Posterior cingulate gyrus (tissue), 11 donors: ENCODE measurements around the gene CACHD1.

Source experiments
- DNase-seq, 10 donors: peaks; one replicate each; pipeline versions ENCODE4 v3.0.0 to v3.0.0-alpha.2; 2020 to 2021; ENCODE audit warnings: mixed read lengths in 3 of 10
- intact Hi-C: fragments of 100-400 bp; cut with DNase I; formaldehyde crosslinking; loops from one replicate; pipeline ENCODE4 v1.15.1; 2023

The CACHD1 gene

DNA sequence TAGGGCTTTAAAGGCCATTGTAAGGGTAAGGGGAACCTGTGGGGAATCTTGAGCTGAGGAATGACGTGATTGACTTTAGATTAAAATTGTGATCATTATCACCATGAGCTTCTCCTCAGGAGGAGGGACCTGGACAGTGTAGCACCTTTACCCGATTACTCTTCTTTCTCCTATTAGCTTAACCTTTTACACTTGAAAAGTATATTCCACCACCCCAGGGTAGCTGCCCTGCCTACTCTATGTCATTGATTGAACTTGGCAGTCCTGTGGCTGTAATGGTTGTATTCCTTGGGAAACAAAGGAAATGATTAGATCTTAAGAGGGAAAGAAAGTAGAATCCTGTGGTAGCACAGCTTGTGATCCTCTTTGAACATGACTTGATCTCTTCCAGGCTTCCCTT lies 47.7 kb downstream of the CACHD1 start:
- DNase-seq: no peak
- intact Hi-C loops: no loop called here

DNA sequence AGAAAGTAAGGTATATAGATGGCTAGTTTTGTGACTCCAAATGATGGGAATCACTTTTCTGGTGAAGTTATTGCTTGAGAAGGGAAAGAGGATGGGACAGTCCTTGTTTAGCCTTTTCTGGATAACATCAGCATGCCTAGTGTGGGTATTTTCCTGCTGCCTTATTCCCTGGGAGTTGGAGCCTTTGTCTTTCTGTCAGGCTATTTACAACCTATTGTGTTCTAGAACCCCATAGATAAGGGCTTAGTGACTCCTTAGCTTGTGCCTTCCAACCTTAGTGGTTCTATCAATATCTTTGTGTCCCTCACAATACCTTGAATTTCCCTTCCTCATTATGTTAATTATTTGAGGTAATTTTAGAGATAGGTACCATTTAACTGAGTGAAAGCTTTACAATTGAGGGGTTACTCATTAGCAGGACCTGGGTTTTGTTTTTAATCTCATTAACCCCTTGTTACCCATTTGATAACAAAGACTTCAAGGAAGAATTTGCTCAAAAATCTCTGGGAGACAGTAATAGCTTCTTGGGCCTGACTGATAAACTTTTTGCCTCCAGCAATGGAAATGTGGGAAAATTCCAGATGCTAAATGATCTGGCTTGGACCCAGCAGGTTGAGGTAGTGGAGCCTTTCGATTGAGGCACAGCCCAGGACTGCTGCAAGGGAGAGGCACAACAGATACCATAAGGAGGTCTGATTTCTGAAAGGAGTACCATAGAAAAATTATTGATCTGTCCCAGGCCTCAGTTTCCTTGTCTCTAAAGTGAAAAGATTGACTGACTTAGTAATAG lies 49.0 kb downstream of the CACHD1 start:
- DNase-seq: no peak
- intact Hi-C loops: no loop called here

DNA sequence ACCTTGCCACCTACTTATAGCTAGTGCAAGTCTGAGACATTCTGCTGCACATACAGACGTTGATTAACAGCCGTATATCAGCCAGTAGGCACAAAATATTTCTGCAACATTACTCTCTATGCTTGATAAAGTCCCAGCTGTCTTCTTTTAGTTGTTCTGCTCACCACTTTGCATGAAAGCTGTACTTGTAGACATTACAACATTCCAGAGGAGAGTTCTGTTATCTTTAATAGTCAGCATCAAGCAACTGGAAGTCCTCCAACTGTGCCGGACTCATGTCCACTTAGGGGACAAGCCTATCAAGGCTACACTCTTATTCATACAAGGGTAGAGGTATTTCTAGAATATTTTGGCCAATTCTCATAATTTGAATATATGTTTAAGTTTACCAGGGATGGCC lies 50.0 kb downstream of the CACHD1 start:
- intact Hi-C loops: no loop called here
- no peak for DNase-seq

DNA sequence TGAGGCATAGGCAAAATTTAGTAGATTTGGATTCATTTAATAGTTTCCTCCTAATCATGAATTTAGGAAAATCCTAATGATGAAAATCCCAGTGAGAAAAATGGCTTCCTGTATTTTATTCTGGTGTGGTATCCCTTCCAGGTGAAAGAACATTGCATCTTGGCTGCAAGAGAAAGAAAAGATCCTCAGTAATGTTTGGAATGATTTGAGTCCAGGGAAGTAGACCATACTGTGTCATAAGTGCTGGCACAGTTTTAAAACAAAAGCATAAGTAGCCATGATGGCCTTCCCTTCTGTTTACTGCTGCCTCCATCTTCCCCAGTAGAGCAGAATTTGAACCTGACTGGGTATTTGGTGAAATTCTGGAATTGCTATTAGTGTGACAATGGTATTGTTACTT lies 52.8 kb downstream of the CACHD1 start:
- DNase-seq: no peak
- intact Hi-C loops: no loop called here

DNA sequence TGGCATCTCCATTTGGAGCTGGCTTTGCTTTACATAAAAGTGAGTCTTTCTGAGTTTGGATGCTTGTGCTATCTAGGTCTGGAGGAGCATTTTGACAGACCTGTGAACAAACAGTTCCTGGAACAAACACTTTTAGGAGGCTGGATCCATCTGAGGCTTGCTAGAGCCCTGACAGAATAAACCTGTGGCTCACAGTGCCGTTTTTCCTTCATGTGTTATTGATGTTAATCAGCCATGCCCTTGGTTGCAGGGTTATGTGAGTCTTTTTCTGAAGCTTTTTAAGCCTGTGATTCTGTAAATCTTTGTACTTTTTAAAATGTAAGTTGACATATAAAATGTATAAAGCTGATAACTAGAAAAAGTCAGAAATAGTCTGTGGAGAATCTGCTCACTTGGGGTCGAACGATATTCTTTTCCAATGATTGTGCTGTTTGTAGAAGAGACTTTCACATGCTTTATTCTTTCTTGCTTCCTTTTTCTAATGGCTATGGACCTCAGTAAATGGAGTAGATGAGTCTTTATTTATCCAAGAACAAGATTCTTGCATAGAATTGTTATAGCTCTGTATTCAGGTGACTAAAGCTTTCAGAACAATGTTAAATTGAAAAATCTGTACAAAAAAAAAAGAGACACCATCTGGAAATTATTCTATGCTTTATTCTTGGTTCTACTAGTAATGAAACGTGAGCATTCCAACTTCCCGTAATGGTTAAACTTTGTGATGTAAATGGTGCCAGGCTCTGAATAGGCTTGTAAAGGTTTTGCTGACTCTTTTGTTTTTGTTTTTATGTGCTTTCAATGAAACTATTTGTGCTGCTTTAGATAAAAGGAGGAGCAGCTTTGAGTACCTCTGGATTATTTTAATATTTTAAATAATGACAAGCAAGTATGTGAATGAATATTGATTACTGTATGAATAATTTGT lies 53.7 kb downstream of the CACHD1 start:
- intact Hi-C loops: no loop called here

DNA sequence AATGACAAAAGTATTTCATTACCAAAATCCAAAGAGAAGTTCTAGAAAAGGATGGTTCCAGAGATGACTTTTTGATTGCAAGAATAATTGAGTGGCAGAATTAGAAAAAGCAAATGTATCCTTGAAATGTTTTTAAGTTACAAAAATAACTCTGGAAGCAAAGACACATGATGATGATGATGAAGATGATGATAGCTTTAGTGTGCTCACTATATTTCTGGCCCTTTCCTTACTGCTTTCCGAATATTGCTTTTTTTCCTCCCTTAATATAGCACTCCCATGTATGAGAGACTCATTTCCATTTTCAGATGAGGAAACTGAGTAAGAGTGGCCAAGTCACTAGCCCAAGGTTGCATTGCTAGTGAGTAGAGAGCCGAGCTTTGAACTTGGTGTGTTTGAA lies 54.7 kb downstream of the CACHD1 start:
- intact Hi-C loops: no loop called here
- DNase-seq: no peak

More for the DNA sequence above, 53.7 kb downstream of the CACHD1 start:
- no peak for DNase-seq

DNA sequence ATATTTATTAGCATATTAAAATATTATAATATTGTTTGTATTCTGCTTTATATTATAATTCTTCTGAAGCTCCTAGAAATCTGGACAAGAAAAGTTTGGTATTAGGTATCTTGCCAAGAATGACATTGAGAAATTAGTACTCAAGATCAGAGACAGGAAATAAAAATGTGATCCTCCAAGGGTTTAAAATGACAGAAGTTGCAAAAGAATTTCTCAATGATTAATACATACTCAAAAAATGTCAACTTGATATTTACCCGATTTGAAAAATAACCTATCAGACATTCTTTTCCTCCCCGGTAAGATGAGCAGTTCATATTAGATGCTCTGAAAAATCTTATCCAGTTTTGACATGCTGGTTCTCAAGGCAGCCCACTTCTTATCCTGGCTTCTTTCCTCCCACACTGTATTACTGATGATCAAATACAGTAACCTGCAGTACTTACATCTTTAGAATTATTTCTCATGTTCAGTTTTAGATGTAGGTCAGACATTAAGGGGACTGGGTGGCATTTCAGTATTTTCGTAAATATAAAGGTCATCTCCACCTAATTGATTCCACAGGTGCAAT lies 55.3 kb downstream of the CACHD1 start:
- intact Hi-C loops: no loop called here
- no peak for DNase-seq

DNA sequence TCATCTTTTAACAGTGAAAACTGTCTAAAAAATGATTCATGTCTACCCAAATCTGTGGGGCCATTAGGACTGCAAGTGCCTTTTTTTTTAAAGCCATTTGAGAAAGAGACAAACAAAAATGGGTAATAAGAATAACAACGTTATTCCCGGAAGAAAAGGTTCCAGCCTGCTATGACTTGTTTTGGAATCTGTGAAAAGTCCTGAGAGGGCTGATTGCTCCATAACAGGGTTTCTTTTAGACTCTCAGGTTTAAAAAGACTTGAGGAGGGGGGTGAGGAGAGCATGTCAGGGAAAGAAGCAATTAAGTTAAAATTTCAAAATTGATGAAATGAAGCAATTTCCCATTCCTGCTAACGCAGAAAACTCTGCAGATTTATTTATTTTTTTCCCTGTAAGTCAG lies 56.4 kb downstream of the CACHD1 start:
- intact Hi-C loops: no loop called here
- no peak for DNase-seq

DNA sequence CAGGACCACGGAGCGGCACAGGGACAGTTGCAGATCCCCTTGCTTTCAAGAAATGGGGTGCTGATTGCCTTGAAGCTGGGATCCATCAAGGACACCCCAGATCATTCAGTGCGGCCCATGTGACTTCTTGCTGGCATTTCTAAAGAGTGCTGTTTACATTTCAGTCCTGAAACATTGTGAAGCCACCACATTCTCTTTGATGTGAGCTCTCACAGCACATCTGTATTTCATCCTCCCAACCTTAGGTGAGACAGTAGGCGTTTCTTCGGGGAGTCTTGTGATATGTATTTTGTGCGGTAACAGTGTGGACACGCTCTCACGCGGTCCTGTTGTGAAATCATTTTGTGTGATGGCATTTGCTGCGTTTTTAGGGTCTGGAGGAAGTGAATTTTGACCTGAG lies 57.2 kb downstream of the CACHD1 start:
- intact Hi-C loops: no loop called here

DNA sequence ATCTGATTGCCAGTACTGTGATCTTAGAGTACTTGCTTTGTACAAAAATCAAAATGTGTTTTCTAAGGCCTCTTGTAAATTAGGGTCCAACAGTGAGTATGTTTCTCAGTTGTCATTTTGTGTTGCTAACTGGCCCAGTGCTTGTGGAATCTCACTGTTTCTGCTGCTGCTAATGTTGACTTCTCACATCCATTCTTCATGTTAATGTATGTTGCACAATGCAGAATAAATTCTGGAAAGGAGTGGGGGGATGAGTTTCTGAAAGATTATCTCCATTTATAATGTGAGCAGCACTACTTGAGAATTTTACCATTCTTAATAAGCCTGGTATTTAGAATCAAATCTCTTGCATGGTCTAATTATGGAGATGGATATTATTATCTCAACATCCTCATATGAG lies 57.9 kb downstream of the CACHD1 start:
- no peak for DNase-seq
- intact Hi-C loops: no loop called here

More for the DNA sequence above, 57.2 kb downstream of the CACHD1 start:
- no peak for DNase-seq

DNA sequence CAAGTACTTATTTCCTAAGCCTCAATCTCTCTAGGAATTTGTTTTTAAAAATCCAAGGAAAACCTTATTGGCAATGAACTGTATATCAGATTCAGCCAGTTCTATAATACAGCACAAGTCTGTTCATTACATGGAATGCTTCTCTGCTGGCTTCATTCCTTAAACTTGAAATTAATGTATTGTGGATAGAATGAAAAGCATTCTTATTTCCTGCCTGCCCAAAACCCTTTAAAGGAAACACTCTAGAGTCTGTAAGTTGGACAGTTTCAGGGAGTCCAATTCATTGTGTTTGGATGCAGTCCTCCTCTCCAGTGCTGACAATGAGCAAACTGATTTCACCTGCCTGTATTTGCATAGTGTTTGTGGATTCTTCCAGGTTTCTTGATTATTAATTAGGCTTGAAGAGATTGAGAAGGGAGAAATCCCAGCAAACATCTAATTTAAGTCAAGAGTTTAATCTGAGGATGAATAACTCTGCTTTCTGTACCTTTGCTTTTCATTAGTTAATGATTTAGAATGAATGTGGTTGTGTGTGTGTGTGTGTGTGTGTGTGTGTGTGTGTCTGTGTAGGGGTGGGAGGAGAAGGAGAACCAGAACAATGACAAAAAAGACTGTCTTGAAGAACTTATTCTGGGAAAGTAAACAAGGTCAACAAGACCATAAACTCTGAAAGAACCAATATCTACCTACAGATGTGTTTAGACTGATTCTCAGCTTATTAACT lies 61.2 kb downstream of the CACHD1 start:
- no peak for DNase-seq
- intact Hi-C loops: no loop called here

DNA sequence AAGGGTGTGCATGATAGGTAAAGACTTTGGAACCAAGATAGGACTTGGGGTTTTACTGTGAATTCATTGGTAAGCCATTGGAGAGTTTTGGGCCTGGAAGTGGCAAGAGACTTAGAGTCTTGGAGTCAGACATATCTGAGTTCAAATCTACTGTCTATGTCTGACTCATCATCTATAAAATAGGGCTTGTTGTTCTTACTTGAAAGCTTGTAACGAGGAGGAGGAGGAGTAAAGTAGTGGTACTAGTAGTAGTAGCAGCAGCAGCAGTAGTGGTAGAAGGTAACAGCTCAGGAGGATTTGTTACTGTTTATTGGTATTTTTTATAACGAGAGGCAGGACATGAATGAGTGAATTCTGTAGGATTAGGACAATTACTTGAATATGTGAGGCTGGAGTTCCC lies 62.7 kb downstream of the CACHD1 start:
- intact Hi-C loops: no loop called here
- DNase-seq: no peak

DNA sequence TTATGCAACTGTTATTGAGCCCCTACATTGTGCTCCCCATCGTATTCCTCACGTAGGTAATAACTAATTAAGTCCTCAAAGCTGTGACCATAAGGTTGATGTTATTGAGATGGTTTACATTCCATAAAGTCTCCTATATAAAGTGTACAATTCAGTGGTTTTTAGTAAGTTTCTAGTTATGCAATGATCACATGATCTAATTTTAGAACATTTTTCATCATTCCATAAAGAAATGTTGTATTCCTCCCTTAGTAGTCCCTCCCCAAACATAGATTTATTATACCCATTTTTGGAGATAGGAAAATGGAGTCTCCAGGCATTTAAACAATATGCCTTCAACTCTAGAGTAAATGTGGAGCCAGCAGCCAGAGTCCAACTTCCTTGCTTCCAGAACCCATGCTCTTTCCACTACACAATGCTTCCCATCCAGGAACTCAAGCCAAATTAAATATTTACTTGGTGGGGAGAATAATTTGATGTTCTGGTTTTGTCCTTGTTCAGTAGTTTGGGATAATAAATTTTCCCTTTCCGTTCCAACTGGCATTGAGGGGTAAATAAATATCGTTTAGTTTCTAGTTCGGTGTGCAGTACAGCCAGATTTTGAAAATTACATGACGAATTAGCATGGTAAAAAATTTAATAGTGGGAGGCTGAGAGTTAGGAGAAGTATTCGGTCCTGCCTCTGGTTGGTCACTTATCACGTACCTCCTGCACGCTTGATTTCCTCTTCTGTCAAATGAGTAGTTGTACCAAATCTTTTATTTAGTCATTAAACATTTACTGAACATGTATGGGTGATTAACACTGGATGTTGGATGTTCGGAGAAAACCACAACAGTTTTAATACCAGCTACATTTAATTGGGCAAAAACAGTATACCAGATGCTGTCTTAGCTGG lies 66.3 kb downstream of the CACHD1 start:
- intact Hi-C loops: no loop called here
- DNase-seq: no peak

DNA sequence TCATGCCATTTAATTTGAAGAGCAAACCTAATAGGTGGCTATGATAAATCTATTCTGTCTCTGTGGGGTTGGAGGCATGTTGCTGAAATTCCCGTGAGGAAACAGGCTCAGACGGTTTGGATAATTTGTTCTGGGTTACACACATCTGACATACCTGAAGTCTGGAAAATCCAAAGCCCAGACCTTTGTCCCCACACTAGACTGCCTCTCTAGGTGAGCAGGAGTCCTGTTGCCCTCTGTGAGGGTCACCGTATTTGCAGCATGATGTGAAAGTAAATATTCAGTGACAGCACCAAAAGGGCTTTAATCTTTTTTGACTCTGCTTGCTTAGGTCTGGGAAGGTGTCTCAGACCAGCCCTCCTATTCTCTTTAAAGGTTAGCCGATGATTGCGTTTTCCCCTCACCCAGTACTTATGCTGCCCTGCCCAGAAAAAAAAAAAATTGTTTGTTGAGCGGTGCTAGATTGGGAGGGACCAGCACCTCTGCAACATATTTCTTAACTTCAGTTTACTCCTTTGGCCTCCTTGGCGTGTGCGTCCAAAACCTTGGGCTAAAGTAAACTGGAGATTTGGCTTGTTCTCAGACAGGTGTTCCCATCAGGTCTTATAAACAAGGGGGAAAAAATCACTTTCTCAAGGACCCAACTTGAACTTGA lies 67.0 kb downstream of the CACHD1 start:
- no peak for DNase-seq
- intact Hi-C loops: no loop called here

DNA sequence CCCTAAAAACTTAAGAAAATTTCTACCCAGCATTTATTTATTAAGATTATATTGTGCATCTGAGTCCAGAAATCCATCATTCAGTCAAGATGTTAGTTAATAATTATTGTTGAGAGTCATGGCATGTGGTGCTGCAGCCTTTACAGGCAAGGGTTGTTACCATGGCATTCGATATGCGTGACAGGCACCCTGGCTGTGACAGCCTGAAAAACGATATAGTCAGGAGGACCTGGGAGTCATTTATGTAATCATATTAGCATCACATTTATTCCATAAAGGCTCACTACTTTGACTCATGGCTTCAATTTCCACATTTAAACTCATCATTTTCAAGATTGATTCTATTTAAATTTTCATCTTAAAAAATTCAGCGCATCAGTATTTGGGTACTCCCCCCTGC lies 68.0 kb downstream of the CACHD1 start:
- no peak for DNase-seq
- intact Hi-C loops: no loop called here

DNA sequence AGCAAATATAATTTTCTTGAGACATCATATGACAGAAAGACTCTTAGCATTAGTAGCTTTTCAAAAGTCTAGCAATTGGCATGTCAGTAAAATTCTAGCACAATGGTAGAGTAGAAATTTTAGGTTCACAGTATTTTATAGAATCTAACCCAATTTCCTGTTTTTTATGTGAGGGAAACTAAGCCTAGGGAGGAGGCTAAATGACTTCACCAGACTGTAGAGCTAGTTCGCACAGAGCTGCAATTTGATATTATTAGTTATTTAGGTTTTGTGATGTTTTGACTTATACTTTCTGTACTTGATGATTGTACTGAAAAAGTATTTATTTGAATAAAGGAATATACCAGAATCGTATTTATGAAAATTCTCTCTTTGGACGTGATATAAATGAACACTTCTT lies 68.5 kb downstream of the CACHD1 start:
- DNase-seq: no peak
- intact Hi-C loops: no loop called here

DNA sequence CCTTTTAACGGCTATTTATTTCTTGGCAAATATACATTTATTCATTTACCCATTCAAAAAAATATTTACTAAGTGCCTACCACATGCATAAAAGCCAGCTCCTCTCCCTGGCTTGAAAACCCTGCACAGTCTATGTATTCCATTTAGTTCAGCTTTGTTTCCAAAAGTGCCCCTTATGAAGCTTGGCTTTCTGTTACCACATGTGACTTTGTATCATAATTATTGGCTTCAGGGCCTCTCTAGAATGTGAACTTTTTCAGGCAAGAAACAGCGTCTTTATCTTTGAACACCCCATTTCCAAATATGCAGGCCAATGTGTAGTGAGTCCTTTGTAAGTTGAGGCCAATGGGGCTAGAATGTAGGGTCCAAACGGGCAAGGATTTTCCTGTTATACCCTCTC lies 69.4 kb downstream of the CACHD1 start:
- intact Hi-C loops: no loop called here
- DNase-seq: no peak

DNA sequence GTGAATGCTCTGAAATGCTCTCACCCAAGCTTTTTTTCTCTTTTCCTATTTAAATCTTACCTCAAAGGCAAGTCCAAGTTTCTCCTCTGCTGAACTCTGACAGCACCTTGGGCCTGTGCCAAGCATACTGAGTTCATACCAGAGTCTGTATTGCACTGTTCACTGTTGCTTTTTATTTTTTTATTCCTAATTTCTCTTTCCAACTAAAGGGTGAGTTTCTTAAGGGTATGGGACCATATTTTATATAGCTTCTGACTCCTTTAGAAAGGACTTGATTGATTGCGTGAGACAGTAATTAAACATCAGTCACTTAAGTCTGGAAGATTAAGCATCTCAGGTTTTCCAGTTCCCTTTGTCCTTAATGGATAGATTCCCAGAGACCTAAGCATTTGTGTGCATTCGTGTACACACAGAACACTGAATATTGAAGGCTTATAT lies 69.9 kb downstream of the CACHD1 start:
- peak in 2 of 10 donors; percentile 7 to 8 for DNase-seq
- intact Hi-C loops: no loop called here

DNA sequence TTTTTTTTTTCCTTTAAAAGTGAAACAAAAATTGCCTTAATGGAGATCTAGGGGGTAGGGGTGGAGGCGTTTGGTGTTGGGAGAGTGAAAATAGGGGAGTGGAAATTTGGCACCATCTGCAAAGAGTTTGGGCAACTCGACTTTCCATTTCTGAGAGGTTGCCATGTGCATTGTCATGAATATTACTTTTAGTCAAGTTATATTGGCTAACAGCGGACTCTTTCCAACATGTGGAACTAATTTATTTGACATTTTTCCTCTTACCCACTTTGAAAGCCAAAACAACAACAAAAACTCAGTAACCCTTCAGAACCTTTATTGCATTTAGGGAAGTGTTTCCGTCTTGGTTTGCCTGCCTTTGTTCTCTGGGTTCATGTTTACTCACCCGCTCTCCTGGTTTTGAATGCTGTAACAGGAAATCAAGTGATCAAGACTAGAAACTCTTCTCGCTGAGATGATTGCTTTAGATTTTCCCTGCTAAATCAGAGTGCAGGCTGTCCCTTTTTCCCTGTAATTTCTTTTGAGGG lies 70.4 kb downstream of the CACHD1 start:
- intact Hi-C loops: no loop called here
- DNase-seq: no peak
